GM23338 (cell line): ENCODE data around the gene DLGAP4.

Experiments
- CTCF ChIP-seq, 2 experiments: fragments of 200-600 bp in 1 of 2; sonication (generic) in 1 of 2; conservative IDR thresholded peaks; 2 replicates each; pipeline versions ENCODE4 v1.5.1 to v1.6.1; 2016 to 2017; ENCODE audit warnings: antibody characterized with exemption in 2 of 2, low read depth in 2 of 2, mild to moderate bottlenecking in 2 of 2, moderate library complexity in 1 of 2
- EZH2phosphoT487 ChIP-seq: fragments of 200-600 bp; sonication (generic); IDR thresholded peaks from one replicate; pipeline ENCODE4 v1.8.1; 2018; ENCODE audit warnings: antibody characterized with exemption; ENCODE audit not compliant: unreplicated experiment
- POLR2AphosphoS5 ChIP-seq: IDR thresholded peaks from 2 replicates; pipeline ENCODE4 v1.6.1; 2016; ENCODE audit warnings: antibody characterized with exemption, low read depth
- ZNF331 ChIP-seq: fragments of 250-450 bp; sonication (Bioruptor Pico); IDR thresholded peaks from 2 replicates; pipeline ENCODE4 v1.5.0; 2020; ENCODE audit warnings: low read depth, mild to moderate bottlenecking, moderate library complexity

- TF ChIP-seq CTCF (conservative IDR thresholded peaks at IDR 0.05; ENCODE audit: low read depth in 2 of 2) (no peak), POLR2AphosphoS5 (peak; percentile 62), ZNF331 (CRISPR knock-in tag) (no peak), EZH2phosphoT487 (no peak)
Observed at GRCh38 chr20:36573103-36573797, 267.1 kb downstream of the DLGAP4 start, which contains the start of gene TGIF2.
